ENCODE data around the gene CCNY. TPM values are rescaled to one million over a fixed set of nuclear protein-coding genes. Genes with fewer than 3 reads are reported as not detected.

The CCNY gene
- total and polyA plus RNA-seq, 2 of the 13 experiments (the other 11 are each of a cell fraction or from before 2014, with no cell fraction given): 48.2 to 54.7 TPM

GRCh38 chr10:35447693-35448407 lies 111.5 kb downstream of the CCNY start (continued):
- TF ChIP-seq FOXP4 (CRISPR knock-in tag; IDR thresholded peaks at IDR 0.05) (peak; percentile 56), SRF (IDR thresholded peaks at IDR 0.05; ENCODE audit: low read depth, low read length) (no peak), POGK (CRISPR knock-in tag; conservative IDR thresholded peaks at IDR 0.05) (peak; percentile 18; the same call in 1 of the 2 replicates), SRSF4 (IDR thresholded peaks at IDR 0.05; ENCODE audit: low read depth, low read length, poor library complexity, severe bottlenecking) (no peak), TBX2 (CRISPR knock-in tag; IDR thresholded peaks at IDR 0.05; ENCODE audit: borderline replicate concordance) (peak; percentile 50; the same call in 1 of the 2 replicates), ZNF333 (CRISPR knock-in tag; IDR thresholded peaks at IDR 0.05; ENCODE audit: borderline replicate concordance) (no peak), ZBTB37 (CRISPR knock-in tag; IDR thresholded peaks at IDR 0.05) (peak; percentile 90), NFYC (CRISPR knock-in tag; IDR thresholded peaks at IDR 0.05) (no peak), ZNF546 (CRISPR knock-in tag; conservative IDR thresholded peaks at IDR 0.05) (no peak), MXI1 (IDR thresholded peaks at IDR 0.05; ENCODE audit: borderline replicate concordance, low read depth, low read length) (peak; percentile 12; the same call in 1 of the 3 replicates), ZBTB2 (CRISPR knock-in tag; IDR thresholded peaks at IDR 0.05; ENCODE audit: low read depth) (no peak), ELF3 (CRISPR knock-in tag; IDR thresholded peaks at IDR 0.05) (no peak; the same call in 1 of the 2 replicates), SOX6 (IDR thresholded peaks at IDR 0.05) (no peak), SOX6 (CRISPR knock-in tag; IDR thresholded peaks at IDR 0.05) (peak; percentile 86), BRCA1 (CRISPR knock-in tag; IDR thresholded peaks at IDR 0.05) (no peak), SNRNP70 (IDR thresholded peaks at IDR 0.05; ENCODE audit: low read depth, low read length) (no peak), RNF2 (conservative IDR thresholded peaks at IDR 0.05; ENCODE audit: low read depth) (no peak), JUN (CRISPR knock-in tag; IDR thresholded peaks at IDR 0.05) (no peak), MAX (IDR thresholded peaks at IDR 0.05) (peak; percentile 52), ZNF18 (CRISPR knock-in tag; IDR thresholded peaks at IDR 0.05; ENCODE audit: insufficient replicate concordance) (no peak)

Data from HepG2 (cell line).